OCI-LY7 (cell line): ENCODE measurements around the gene CYSLTR1. TPM values are rescaled to one million over a fixed set of nuclear protein-coding genes. Genes with fewer than 3 reads are reported as not detected.

Experiments
- BruUV-seq: library from RNA; stranded (reverse); fragments of 400-500 nt; replicated peaks from 2 replicates; lab custom pipeline; 2021; lab: Mats Ljungman, UMichigan
- CTCF ChIA-PET: fragments of 300-600 bp; sonication (Branson Sonifier 250); formaldehyde crosslinking; loops from one replicate; lab custom pipeline; 2022; ENCODE audit warnings: antibody characterized with exemption; ENCODE audit not compliant: unreplicated experiment; lab: Charles Lee
- POLR2A ChIA-PET: fragments of 300-600 bp; sonication (Branson Sonifier 250); formaldehyde crosslinking; loops from one replicate; lab custom pipeline; 2022; ENCODE audit warnings: antibody characterized with exemption; lab: Charles Lee
- DNase-seq: peaks from one replicate; pipeline ENCODE4 v3.0.0-alpha.2; 2015; ENCODE audit warnings: low spot score
- H2AFZ ChIP-seq: fragments of 200-600 bp; sonication (generic), shearing (Covaris generic); 2 replicates; pipeline ENCODE4 v1.6.1; 2014; ENCODE audit warnings: mild to moderate bottlenecking, antibody characterized with exemption, low read length, moderate library complexity
- H3K27ac ChIP-seq: fragments of 200-600 bp; sonication (generic); 2 replicates; pipeline ENCODE4 v1.5.1; 2014; ENCODE audit warnings: mixed run types, low read depth, mild to moderate bottlenecking, moderate library complexity, low read length, inconsistent platforms; ENCODE audit not compliant: poor library complexity, severe bottlenecking
- H3K36me3 ChIP-seq: fragments of 200-600 bp; sonication (generic); 2 replicates; pipeline ENCODE4 v1.6.1; 2014; ENCODE audit warnings: mild to moderate bottlenecking, antibody characterized with exemption, low read length, moderate library complexity, mixed read lengths; ENCODE audit not compliant: insufficient read depth
- H3K4me1 ChIP-seq: fragments of 200-600 bp; sonication (generic); 2 replicates; pipeline ENCODE4 v1.5.1; 2014; ENCODE audit warnings: mild to moderate bottlenecking, low read length; ENCODE audit not compliant: insufficient read depth, poor library complexity, severe bottlenecking
- H3K4me2 ChIP-seq: fragments of 200-600 bp; sonication (generic); 2 replicates; pipeline ENCODE4 v1.6.1; 2014; ENCODE audit warnings: mild to moderate bottlenecking, low read length
- H3K4me3 ChIP-seq: fragments of 200-600 bp; sonication (generic); 2 replicates; pipeline ENCODE4 v1.5.1; 2014; ENCODE audit warnings: mild to moderate bottlenecking, low read depth, low read length; ENCODE audit not compliant: poor library complexity, severe bottlenecking
- H3K79me2 ChIP-seq: fragments of 200-600 bp; sonication (generic); 2 replicates; pipeline ENCODE4 v1.6.1; 2016; ENCODE audit warnings: low read depth, mild to moderate bottlenecking, low read length, moderate library complexity, mixed read lengths; ENCODE audit not compliant: insufficient read depth
- H3K9me2 ChIP-seq: fragments of 200-600 bp; sonication (generic); 2 replicates; pipeline ENCODE4 v1.6.1; 2016; ENCODE audit warnings: mild to moderate bottlenecking, low read length, mixed read lengths; ENCODE audit not compliant: insufficient read depth
- H3K9me3 ChIP-seq: fragments of 200-600 bp; sonication (generic); 2 replicates; pipeline ENCODE4 v1.6.1; 2014; ENCODE audit warnings: mild to moderate bottlenecking, mixed run types, low read length, mixed read lengths
- H4K20me1 ChIP-seq: fragments of 200-600 bp; sonication (generic); 2 replicates; pipeline ENCODE4 v1.6.1; 2014; ENCODE audit warnings: mild to moderate bottlenecking, antibody characterized with exemption, low read length, moderate library complexity, mixed read lengths; ENCODE audit not compliant: insufficient read depth
- CTCF ChIP-seq: fragments of 200-600 bp; sonication (generic); conservative IDR thresholded peaks from 2 replicates; pipeline ENCODE4 v1.5.1; 2014; ENCODE audit warnings: mild to moderate bottlenecking, antibody characterized with exemption, low read length, moderate library complexity, mixed read lengths
- EZH2phosphoT487 ChIP-seq: fragments of 200-600 bp; sonication (generic); IDR thresholded peaks from 2 replicates; pipeline ENCODE4 v1.6.1; 2018; ENCODE audit warnings: low read depth, borderline replicate concordance, mild to moderate bottlenecking, mixed run types, antibody characterized with exemption, low read length, moderate library complexity, mixed read lengths
- intact Hi-C: fragments of 100-400 bp; cut with micrococcal nuclease; formaldehyde crosslinking; loops from one replicate; pipeline ENCODE4 v1.10.0; 2022; ENCODE audit not compliant: unreplicated experiment
- total RNA-seq, 2 experiments: library from RNA; depleted of rRNA in 1 of 2; stranded (reverse); fragments of >200 nt in 1 of 2; shearing (Covaris generic) in 1 of 2; gene quantifications; 2 replicates each; pipeline ENCODE4 v1.2.3, GENCODE V29; 2014 to 2022

The CYSLTR1 gene
- total RNA-seq, 2 experiments from 2014 or later: 0.99 to 1.4 TPM

- Histone ChIP-seq H3K4me1 (no peaks in the 10 kb centered on the region), H3K9me2 (no peaks in the 10 kb centered on the region), H3K9me3 (no peaks in the 10 kb centered on the region), H3K36me3 (no peaks in the 10 kb centered on the region), H3K27ac (no peak overlapping the region), H4K20me1 (no peaks in the 10 kb centered on the region), H3K4me2 (no peak overlapping the region), H3K79me2 (no peaks in the 10 kb centered on the region), H3K4me3 (no peak overlapping the region), H2AFZ (no peak overlapping the region)
- DNase-seq: no peak
- POLR2A ChIA-PET: no interaction called here
- no peak for TF ChIP-seq CTCF
- no TSS peak for BruUV-seq
- CTCF ChIA-PET: no interaction called here
- intact Hi-C loops: no loop called here
Observed at GRCh38 chrX:78375894-78376293, 48.5 kb upstream of the CYSLTR1 start.

- Histone ChIP-seq H2AFZ (no peak overlapping the region), H3K4me1 (no peaks in the 10 kb centered on the region), H3K9me3 (no peaks in the 10 kb centered on the region), H3K9me2 (no peaks in the 10 kb centered on the region), H3K4me2 (no peak overlapping the region), H3K79me2 (no peaks in the 10 kb centered on the region), H3K4me3 (no peak overlapping the region), H3K36me3 (no peaks in the 10 kb centered on the region), H4K20me1 (no peaks in the 10 kb centered on the region), H3K27ac (no peak overlapping the region)
- ChIA-PET POLR2A (no interaction called here), CTCF (no interaction called here)
- BruUV-seq: no TSS peak
- intact Hi-C loops: no loop called here
- no peak for DNase-seq
- no peak for TF ChIP-seq EZH2phosphoT487
- no peak for TF ChIP-seq CTCF
Observed at GRCh38 chrX:78366576-78366975, 39.2 kb upstream of the CYSLTR1 start.

GRCh38 chrX:78357342-78358055 is 30.1 kb upstream of the CYSLTR1 start:
- ChIA-PET CTCF (no interaction called here), POLR2A (no interaction called here)
- no peaks in the 10 kb centered on the region for H3K9me3 ChIP-seq
- H3K79me2 ChIP-seq: no peaks in the 10 kb centered on the region
- no peak overlapping the region for H2AFZ ChIP-seq
- DNase-seq: no peak
- no peak overlapping the region for H3K4me2 ChIP-seq
- TF ChIP-seq CTCF: no peak
- no peak for TF ChIP-seq EZH2phosphoT487
- no peaks in the 10 kb centered on the region for H3K36me3 ChIP-seq
- H3K9me2 ChIP-seq: no peaks in the 10 kb centered on the region
- no peak overlapping the region for H3K4me3 ChIP-seq
- H3K27ac ChIP-seq: no peak overlapping the region
- H4K20me1 ChIP-seq: no peaks in the 10 kb centered on the region
- intact Hi-C loops: no loop called here
- H3K4me1 ChIP-seq: no peaks in the 10 kb centered on the region
- no TSS peak for BruUV-seq
